Measurements from ENCODE around the gene CIB2.
A peak's percentile ranks its signal among the peaks of the same experiment; 100 is the strongest.

CIB2 gene

GRCh38 chr15:78082743-78083110, 48.5 kb downstream of the CIB2 start:
- DNase-seq, result no peak

- peak; percentile 47 for DNase-seq
Measured at GRCh38 chr15:78082106-78082742, 49.0 kb downstream of the CIB2 start.

GRCh38 chr15:78080088-78080460, 51.2 kb downstream of the CIB2 start:
- DNase-seq, result no peak

DNA sequence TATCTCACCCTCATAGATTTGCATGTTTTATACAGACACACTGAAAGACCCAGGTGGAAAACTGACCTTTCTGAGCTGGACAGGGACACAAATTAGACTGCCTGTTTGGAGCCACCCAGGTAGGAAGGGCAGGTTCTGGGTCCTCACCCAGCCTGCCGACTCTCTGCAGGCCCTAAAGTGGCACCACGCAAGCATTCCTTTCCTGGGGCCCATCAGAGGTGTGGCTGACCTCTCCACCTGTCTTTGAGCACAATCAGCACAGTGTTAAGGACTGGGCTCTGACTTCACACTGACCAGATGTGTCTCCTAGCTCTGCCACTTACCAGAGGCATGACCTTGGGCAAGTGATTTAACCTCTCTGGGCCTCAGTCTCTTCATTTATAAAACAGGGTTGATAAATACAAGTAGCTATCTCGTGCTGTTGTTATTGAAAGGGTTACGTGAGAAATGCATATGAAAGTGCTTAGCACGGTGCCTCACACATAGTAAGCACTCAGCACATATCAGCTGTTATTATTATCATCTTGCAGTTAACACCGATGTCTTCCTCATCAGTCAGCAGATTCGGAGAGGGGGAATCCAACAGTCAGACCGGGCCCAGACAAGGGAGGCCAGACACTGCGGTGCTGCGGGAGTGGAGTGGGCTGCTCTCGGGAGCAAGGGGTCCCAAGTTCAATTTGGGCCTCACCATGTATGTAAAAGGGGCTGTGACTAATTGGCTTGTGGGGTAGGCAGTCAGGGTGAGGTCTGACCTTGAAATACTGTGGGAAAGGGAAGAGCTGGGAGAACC, 51.8 kb downstream of the CIB2 start:
- no peak for DNase-seq

DNA sequence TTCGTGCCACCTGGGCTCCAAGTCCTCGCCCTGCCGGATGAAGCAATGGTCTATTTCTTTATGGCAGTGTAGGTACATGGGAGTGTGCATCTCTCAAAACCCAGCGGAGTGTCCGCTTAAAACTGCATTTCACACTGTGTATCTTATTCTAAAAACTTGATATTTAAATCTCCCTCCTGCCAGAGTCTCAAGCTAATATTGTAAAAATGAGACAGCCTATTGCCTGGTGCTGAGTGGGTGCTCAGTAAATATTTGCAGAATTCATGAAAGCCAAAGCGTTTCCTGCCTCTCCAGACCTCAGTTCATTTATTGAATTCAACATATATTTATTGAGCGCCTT, 53.4 kb downstream of the CIB2 start:
- peak; percentile 75 for DNase-seq

DNA sequence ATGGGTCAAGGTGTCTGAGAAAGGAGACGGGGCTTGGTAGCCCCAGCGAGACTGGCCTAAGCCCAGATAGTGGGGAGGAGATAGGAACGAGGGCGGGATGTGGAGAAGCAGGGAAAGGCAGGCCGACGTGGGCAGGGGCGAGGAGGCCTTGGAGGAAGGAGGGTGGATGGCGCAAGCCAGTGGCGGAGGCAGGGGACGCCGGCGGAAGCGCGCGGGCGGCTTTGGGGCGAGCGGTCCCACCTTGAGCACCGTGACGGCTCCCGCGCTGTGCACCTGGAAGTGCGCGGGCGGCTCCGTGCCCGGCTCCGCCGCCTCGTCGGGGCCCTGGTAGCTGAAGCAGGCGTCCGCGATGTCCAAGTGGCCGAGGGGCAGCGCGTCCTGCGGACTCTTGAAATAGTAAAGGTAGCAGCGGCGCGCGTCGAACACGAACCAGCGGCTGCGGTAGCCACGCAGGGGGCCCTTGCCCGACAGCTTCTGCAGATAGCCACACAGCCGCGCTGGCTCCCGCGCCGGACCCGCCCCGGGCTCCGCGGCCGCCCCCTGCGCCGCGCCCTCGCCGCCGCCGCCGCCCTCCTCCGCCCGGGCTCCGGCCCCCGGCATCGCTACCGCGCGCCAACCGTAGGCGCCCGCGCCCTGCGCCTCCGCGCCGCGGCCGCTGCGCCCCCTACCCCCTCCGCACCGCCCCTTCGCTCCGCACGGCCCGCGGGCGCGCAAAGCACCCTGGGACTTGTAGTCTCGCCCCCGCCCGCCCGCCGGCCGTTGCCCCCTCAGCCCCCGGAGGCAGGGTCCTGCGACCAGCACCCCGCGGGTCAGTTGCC, 54.0 kb downstream of the CIB2 start, which contains the start of gene TBC1D2B:
TSS of gene TBC1D2B (minus strand) at position 659 of the 818 bp plus-strand sequence. CDS start at position 600, 59 bp downstream.
- peak; percentile 75 for DNase-seq

- DNase-seq, result no peak
Measured at GRCh38 chr15:78076231-78077052, 54.8 kb downstream of the CIB2 start.

GRCh38 chr15:78075490-78076230, 55.6 kb downstream of the CIB2 start:
- peak; percentile 74 for DNase-seq

DNA sequence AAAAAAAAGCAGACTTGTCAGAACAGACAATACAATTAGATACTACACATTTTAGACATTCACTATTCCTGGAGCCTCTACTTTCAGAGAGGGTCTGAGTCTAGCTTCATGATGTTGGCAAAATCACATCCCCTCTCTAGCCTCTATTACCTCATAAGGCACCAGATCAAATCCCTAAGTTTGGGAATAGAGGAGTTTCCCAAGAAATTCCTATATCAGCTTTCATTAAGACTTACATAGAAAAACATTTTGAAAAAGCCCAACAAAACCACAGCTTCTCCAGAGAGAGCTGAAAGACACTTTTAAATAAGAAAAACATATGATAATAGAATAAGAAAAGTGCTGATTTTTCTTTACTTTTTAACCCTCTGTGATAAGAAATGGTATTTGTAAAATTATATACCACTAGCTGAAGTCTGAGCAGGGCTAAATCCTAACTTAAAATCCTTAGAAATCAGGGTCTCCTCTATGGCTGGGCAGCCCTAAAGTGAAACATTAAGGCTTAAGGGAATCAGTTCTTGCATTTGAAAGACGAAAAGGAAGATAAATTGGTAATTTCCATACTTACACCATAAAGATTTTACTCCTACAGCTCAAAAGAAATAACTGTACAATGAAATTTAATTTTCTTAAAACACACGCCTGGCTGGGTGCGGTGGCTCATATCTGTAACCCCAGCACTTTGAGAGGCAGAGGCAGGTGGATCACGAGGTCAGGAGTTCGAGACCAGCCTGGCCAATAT, 58.0 kb downstream of the CIB2 start:
- DNase-seq, result no peak

DNA sequence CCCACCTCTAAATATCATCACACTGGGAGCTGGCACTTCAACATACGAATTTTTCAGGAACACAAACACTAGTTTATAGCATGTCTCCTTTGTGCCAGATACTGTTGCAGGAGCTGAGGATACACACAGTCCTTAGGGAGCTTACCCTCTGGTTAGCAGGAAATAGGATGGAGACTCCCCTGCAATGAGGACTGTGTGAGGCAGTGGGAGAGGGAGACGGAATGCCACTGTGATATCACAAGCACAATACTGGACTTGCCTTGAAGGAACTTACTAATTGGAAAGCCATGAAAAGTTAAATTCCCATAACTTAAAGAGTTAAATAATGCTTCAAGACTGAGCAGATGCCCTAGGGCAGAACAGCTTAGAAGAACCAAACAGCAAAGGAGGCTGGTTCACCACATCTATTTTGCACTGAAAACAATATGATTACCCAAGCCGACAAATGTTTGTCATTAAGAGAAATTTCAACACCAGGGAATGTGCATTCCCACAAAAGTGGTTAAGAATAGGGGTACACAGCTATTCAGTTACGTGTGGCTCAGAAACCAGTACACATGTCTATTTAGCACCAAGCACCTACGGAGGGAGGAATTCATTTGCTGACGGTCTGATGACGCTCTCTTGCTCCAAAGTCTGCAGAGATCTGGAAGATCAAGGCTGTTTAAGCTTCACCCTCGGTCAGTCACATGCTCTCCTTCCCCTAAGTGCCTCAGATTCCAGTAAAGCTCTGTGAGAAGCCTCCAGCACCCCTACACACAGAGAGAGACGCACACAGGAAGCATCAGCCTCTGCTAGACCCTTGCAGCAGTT, 59.0 kb downstream of the CIB2 start:
- DNase-seq, result no peak

GRCh38 chr15:78071383-78071782, 59.9 kb downstream of the CIB2 start:
- DNase-seq, result no peak

DNA sequence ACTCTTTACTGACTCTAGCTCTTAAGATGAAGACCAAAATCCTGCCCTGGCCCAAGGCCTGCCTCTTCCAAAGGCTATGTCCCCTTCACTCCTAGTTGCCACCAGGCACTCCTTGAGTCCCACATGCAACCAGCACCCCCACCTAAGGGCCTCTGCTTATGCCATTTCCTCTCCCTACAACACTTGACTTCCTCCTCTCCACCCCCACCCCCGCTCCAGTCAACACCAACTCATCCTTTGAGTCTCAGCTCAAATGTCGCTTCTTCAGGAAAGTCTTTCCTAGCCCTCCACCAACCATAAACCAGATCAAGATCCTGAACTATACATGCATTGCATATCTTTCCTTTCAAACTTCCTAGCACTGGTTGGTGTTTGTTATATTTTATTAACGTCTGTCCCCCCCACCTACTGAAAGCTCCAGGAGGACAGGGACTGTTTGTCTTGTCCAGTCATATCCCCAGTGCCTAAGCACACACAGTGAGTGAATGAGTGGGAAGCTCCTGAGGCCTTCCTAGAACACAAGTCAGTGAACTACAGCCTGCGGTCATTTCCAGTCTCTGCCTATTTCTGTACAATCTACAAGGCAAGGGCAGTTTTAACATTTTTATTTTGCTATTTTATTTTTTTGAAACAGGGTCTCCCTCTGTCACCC, 61.1 kb downstream of the CIB2 start:
- no peak for DNase-seq

DNA sequence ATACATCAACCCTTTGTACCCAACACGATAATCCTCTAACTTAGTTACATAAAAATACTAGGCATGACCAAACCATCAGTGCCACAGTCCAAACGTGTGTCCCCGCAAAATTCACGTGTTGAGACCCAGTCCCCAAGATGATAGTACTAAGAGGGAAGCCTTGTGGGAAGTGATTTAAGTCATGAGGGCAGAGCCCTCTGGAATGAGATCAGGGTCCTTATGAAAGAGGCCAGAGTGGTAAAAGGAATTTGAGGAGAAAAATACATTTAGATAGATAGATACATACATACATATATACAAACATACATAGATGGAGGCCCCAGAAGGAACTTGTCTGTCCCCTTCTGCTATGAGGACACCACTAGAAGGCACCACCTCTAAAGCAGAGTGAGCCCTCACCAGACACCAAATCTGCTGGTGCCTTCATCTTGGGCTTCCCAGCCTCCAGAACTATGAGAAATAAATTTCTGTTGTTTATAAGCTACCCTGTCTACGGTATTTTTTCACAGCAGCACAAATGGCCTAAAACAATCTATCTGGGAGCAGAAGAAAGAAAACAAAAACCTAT, 61.7 kb downstream of the CIB2 start:
- no peak for DNase-seq

DNA sequence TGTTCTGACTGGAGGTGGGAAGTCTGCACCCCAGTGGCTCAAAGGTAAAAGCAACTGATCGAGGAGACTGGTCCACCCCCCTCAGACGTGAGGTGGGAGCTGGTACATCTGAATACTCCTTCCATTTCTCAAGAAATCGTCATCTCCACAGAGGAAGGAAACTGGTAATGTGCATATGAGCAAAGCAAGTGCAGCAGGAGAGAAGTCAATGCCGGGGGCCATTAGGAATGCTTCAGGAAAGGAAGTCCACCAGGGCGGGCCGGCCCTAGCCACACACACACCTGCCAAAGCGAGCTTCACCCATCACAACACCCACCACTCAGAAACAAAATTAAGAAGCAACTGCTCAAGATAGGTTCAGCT, 62.2 kb downstream of the CIB2 start:
- DNase-seq, result no peak

DNA sequence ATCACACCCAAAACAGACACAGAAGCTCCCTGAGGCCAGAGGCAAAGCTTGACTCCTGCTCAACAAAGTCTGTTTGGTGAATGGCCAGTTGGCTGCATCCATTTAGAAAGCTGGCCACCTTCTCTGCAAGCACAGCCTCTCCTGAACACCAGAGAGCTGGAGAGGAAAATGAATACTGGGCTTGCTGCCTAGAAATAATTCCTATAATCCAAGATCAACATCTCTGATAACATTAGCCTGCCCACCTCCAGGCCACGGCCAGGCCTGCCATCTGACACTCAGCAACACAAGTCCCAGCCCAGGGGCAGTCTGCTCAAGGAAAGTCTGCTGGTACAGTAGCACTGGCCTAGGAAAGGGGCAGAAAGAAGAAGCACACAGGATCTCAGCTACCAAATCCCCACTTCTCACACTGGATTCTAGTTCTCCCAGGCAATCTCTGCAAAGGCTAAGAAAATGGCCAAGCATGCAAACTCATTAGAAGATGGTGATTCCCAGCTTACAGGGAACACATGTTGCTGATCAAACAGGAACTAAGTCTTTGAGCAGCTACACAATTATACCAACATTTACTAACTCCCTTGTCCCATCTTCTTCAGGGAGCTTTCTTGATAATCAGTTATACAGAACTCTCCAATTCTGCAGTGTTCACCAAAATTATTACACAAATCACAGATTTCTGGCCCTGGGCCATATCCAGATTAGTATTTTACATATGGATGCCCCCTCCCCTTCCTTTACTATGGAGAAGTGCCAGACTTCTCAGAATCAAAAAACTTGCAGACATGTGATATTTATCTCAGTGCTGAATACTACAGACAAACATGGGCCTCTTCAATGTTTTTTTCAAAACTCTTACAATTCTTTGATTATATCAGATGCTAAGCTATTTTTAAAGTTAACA, 63.7 kb downstream of the CIB2 start:
- no peak for DNase-seq

GRCh38 chr15:78065973-78066946, 65.0 kb downstream of the CIB2 start:
- DNase-seq, result no peak

DNA sequence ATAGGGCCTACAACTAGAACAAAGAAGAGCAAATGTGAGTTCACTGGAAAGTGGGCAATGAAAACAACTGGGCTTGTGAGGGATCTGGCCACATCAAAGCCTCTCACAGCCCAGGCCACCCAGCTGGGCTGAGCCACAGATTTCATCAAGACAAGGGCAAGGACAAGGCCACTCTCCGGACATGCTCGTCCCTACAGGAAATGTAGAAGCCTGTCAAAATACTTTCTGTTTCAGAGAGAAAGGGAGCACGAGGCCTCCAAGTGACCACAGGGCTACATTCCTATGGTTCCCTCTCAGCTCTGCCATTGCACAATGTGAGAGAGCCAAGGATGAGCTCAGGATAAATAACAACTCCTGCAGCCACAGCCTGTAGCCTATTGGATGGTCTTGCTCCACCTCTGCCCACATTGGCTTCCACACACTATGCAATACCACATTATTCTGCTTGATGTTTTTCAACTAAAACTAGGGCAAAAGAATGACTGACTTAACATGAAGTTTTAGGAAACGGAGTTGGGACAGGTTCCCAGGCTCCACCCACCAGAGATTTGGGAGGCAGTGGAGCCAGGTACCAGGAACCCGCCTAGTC, 65.9 kb downstream of the CIB2 start:
- no peak for DNase-seq

All from NCI-H526 treated with DMSO at 0.1 percent for 48 hours (cell line).